DMS 273 (cell line): ENCODE data around the gene KCNMA1.
A peak's percentile ranks its signal among the peaks of the same experiment; 100 is the strongest.
"Not testable (repeated sequence)": the region's sequence is repeated elsewhere in the genome, so short reads cannot be mapped to it uniquely, and the experiment has no call there.

Source experiments
- DNase-seq: peaks from one replicate; lab custom pipeline; 2025; ENCODE audit not compliant: unreplicated experiment; lab: John Stamatoyannopoulos, UW

Gene KCNMA1

GRCh38 chr10:77637532-77638320 lies at the start of gene KCNMA1:
TSS of gene KCNMA1 (minus strand) at chr10:77637808.
- peak; percentile 75 for DNase-seq

GRCh38 chr10:77686650-77687417 lies 49.2 kb upstream of the KCNMA1 start:
- DNase-seq, result no peak

- DNase-seq, result no peak
Measured at GRCh38 chr10:77686096-77686495, 48.5 kb upstream of the KCNMA1 start.

- peak; percentile 60 for DNase-seq
Measured at GRCh38 chr10:77685432-77685831, 47.8 kb upstream of the KCNMA1 start.

- not testable (repeated sequence) for DNase-seq
Measured at GRCh38 chr10:77683088-77683432, 45.5 kb upstream of the KCNMA1 start.

GRCh38 chr10:77682393-77683087 lies 44.9 kb upstream of the KCNMA1 start:
- no peak for DNase-seq

- no peak for DNase-seq
Measured at GRCh38 chr10:77681839-77682238, 44.2 kb upstream of the KCNMA1 start.

- DNase-seq, result no peak
Measured at GRCh38 chr10:77680811-77681210, 43.2 kb upstream of the KCNMA1 start.

- no peak for DNase-seq
Measured at GRCh38 chr10:77680065-77680464, 42.5 kb upstream of the KCNMA1 start.

GRCh38 chr10:77679217-77679616 lies 41.6 kb upstream of the KCNMA1 start:
- DNase-seq, result no peak

GRCh38 chr10:77678146-77678545 lies 40.5 kb upstream of the KCNMA1 start:
- no peak for DNase-seq

- no peak for DNase-seq
Measured at GRCh38 chr10:77675347-77675746, 37.7 kb upstream of the KCNMA1 start.

GRCh38 chr10:77673515-77674140 lies 36.0 kb upstream of the KCNMA1 start:
- DNase-seq, result no peak

GRCh38 chr10:77673101-77673500 lies 35.5 kb upstream of the KCNMA1 start:
- DNase-seq, result no peak

- no peak for DNase-seq
Measured at GRCh38 chr10:77671594-77672252, 34.1 kb upstream of the KCNMA1 start.

- no peak for DNase-seq
Measured at GRCh38 chr10:77670817-77671443, 33.3 kb upstream of the KCNMA1 start.

GRCh38 chr10:77669892-77670291 lies 32.3 kb upstream of the KCNMA1 start:
- DNase-seq, result no peak

GRCh38 chr10:77667426-77668324 lies 30.1 kb upstream of the KCNMA1 start:
- DNase-seq, result peak; percentile 88

- no peak for DNase-seq
Measured at GRCh38 chr10:77666821-77667220, 29.2 kb upstream of the KCNMA1 start.
